H1 (cell line): ENCODE measurements around the gene PDX1. TPM values are rescaled to one million over a fixed set of nuclear protein-coding genes. Genes with fewer than 3 reads are reported as not detected.
A peak's percentile ranks its signal among the peaks of the same experiment; 100 is the strongest.

Experiments
- CTCF ChIA-PET: fragments of 300-600 bp; sonication (Branson Sonifier 250); formaldehyde crosslinking; loops from one replicate; lab custom pipeline; 2021; ENCODE audit not compliant: partially characterized antibody; lab: Charles Lee
- POLR2A ChIA-PET: fragments of 300-600 bp; sonication (Branson Sonifier 250); formaldehyde crosslinking; loops from one replicate; lab custom pipeline; 2021; ENCODE audit warnings: inconsistent platforms; ENCODE audit not compliant: partially characterized antibody; lab: Charles Lee
- DNase-seq, 2 experiments: peaks; one replicate each; pipeline versions ENCODE4 v3.0.0 to v3.0.0-alpha.2; 2010 to 2022; ENCODE audit warnings: low spot score in 2 of 2, low read depth in 1 of 2, mixed read lengths in 1 of 2
- FAIRE-seq: peaks from 2 replicates; lab custom pipeline; 2011; peaks lifted over from hg19 to GRCh38; lab: Jason Lieb, UNC
- H2AFZ ChIP-seq: 2 replicates; pipeline ENCODE4 v1.8.1; 2012; ENCODE audit warnings: low read length, inconsistent platforms
- H2AK5ac ChIP-seq: 2 replicates; pipeline ENCODE4 v1.6.1; 2013; ENCODE audit warnings: low read depth, low read length
- H2BK120ac ChIP-seq: replicated peaks from 2 replicates; pipeline ENCODE3; 2013; ENCODE audit warnings: low read depth, low read length, inconsistent platforms
- H2BK12ac ChIP-seq: 2 replicates; pipeline ENCODE4 v1.6.1; 2013; ENCODE audit warnings: low read depth, low read length
- H2BK15ac ChIP-seq: 2 replicates; pipeline ENCODE4 v1.6.1; 2013; ENCODE audit warnings: low read length
- H2BK20ac ChIP-seq: 2 replicates; pipeline ENCODE4 v1.6.1; 2013; ENCODE audit warnings: low read length
- H2BK5ac ChIP-seq: 2 replicates; pipeline ENCODE4 v1.6.1; 2013; ENCODE audit warnings: low read depth, low read length
- H3K14ac ChIP-seq: 2 replicates; pipeline ENCODE4 v1.6.1; 2013; ENCODE audit warnings: inconsistent platforms; ENCODE audit not compliant: insufficient read length
- H3K18ac ChIP-seq: 2 replicates; pipeline ENCODE4 v1.6.1; 2013; ENCODE audit warnings: low read length; ENCODE audit errors: extremely low read depth
- H3K23ac ChIP-seq: 2 replicates; pipeline ENCODE4 v1.6.1; 2013; ENCODE audit warnings: inconsistent platforms; ENCODE audit not compliant: insufficient read length
- H3K23me2 ChIP-seq: 2 replicates; pipeline ENCODE4 v1.6.1; 2013; ENCODE audit warnings: low read depth, low read length
- H3K27ac ChIP-seq: 2 replicates; pipeline ENCODE4 v1.6.1; 2011; ENCODE audit warnings: low read depth, low read length, inconsistent platforms
- H3K27me3 ChIP-seq, 4 experiments: replicated peaks in 1 of 4; 1 replicate in 1 of 4; 2 replicates in 3 of 4; pipeline versions ENCODE4 v1.6.1 to v1.8.1; 2011 to 2013; ENCODE audit warnings: low read length in 3 of 4, mild to moderate bottlenecking in 3 of 4, inconsistent platforms in 2 of 4, mixed read lengths in 2 of 4, moderate library complexity in 1 of 4; ENCODE audit not compliant: control insufficient read depth in 3 of 4, insufficient read depth in 3 of 4; ENCODE audit errors: extremely low read depth in 1 of 4
- H3K36me3 ChIP-seq, 4 experiments: 2 replicates each; pipeline versions ENCODE4 v1.6.1 to v1.8.1; 2011 to 2013; ENCODE audit warnings: mild to moderate bottlenecking in 4 of 4, low read length in 3 of 4, moderate library complexity in 2 of 4, control low read depth in 1 of 4, inconsistent platforms in 1 of 4; ENCODE audit not compliant: insufficient read depth in 4 of 4, control insufficient read depth in 2 of 4
- H3K4ac ChIP-seq: replicated peaks from 2 replicates; pipeline ENCODE3; 2013; ENCODE audit warnings: low read length, low read depth, mixed read lengths, inconsistent platforms; ENCODE audit not compliant: insufficient read length
- H3K4me1 ChIP-seq, 4 experiments: replicated peaks in 1 of 4; 1 replicate in 1 of 4; 2 replicates in 3 of 4; pipeline versions ENCODE4 v1.6.1 to v1.8.1; 2011 to 2013; ENCODE audit warnings: low read length in 3 of 4, inconsistent platforms in 2 of 4, mixed read lengths in 1 of 4; ENCODE audit not compliant: insufficient read depth in 4 of 4, control insufficient read depth in 3 of 4
- H3K4me2 ChIP-seq, 2 experiments: 2 replicates each; pipeline versions ENCODE4 v1.6.1 to v1.8.1; 2011 to 2013; ENCODE audit warnings: low read depth in 2 of 2, low read length in 2 of 2, control low read depth in 1 of 2, inconsistent platforms in 1 of 2, mild to moderate bottlenecking in 1 of 2; ENCODE audit not compliant: insufficient read depth in 1 of 2
- H3K4me3 ChIP-seq, 4 experiments: fragments of 200-600, 300-600 bp in 1 of 4; sonication (generic), shearing (Covaris generic), sonication (Bioruptor Twin) in 1 of 4; 2 replicates each; pipeline versions ENCODE4 v1.5.1 to v1.8.1; 2011 to 2016; ENCODE audit warnings: low read length in 4 of 4, low read depth in 3 of 4, control low read depth in 2 of 4, inconsistent platforms in 2 of 4, mild to moderate bottlenecking in 2 of 4, mixed read lengths in 1 of 4, moderate library complexity in 1 of 4; ENCODE audit not compliant: insufficient read depth in 2 of 4; ENCODE audit errors: extremely low read depth in 1 of 4
- H3K56ac ChIP-seq: replicated peaks from 2 replicates; pipeline ENCODE3; 2013; ENCODE audit warnings: low read depth, mild to moderate bottlenecking, mixed read lengths, low read length, inconsistent platforms; ENCODE audit not compliant: insufficient read length
- H3K79me1 ChIP-seq: 2 replicates; pipeline ENCODE4 v1.6.1; 2013; ENCODE audit warnings: low read depth, low read length, control low read depth
- H3K79me2 ChIP-seq, 2 experiments: 2 replicates each; pipeline versions ENCODE4 v1.6.1 to v1.8.1; 2012 to 2013; ENCODE audit warnings: low read length in 2 of 2, mild to moderate bottlenecking in 2 of 2, inconsistent platforms in 1 of 2; ENCODE audit not compliant: insufficient read depth in 2 of 2, control insufficient read depth in 1 of 2
- H3K9ac ChIP-seq, 4 experiments: replicated peaks in 1 of 4; 1 replicate in 1 of 4; 2 replicates in 3 of 4; pipeline versions ENCODE4 v1.6.1 to v1.8.1; 2011 to 2013; ENCODE audit warnings: low read depth in 3 of 4, low read length in 3 of 4, control low read depth in 2 of 4, mild to moderate bottlenecking in 2 of 4, moderate library complexity in 2 of 4, inconsistent platforms in 1 of 4; ENCODE audit errors: extremely low read depth in 1 of 4
- H3K9me3 ChIP-seq, 2 experiments: 2 replicates each; pipeline versions ENCODE4 v1.6.1 to v1.8.1; 2012 to 2013; ENCODE audit warnings: mild to moderate bottlenecking in 2 of 2, moderate library complexity in 2 of 2, control low read depth in 1 of 2, inconsistent platforms in 1 of 2, low read depth in 1 of 2, low read length in 1 of 2, mixed read lengths in 1 of 2; ENCODE audit not compliant: insufficient read depth in 2 of 2
- H4K20me1 ChIP-seq, 2 experiments: replicated peaks in 1 of 2; 2 replicates each; pipeline versions ENCODE3 to v1.8.1; 2011 to 2013; ENCODE audit warnings: inconsistent platforms in 2 of 2, low read length in 2 of 2, mild to moderate bottlenecking in 1 of 2; ENCODE audit not compliant: insufficient read depth in 2 of 2, control insufficient read depth in 1 of 2
- H4K5ac ChIP-seq: 2 replicates; pipeline ENCODE4 v1.6.1; 2013; ENCODE audit warnings: low read length, low read depth, mixed read lengths, inconsistent platforms; ENCODE audit not compliant: insufficient read length
- H4K8ac ChIP-seq: 2 replicates; pipeline ENCODE4 v1.8.0; 2013; ENCODE audit warnings: mild to moderate bottlenecking, moderate library complexity, low read length, inconsistent platforms; ENCODE audit not compliant: insufficient read depth; ENCODE audit errors: extremely low read depth
- H4K91ac ChIP-seq: replicated peaks from 2 replicates; pipeline ENCODE3; 2013; ENCODE audit warnings: low read length, mixed read lengths, inconsistent platforms; ENCODE audit not compliant: insufficient read length
- CBX8 ChIP-seq: fragments of 300-800, 300-1000 bp; sonication (generic); IDR thresholded peaks from 2 replicates; pipeline ENCODE4 v1.7.1; 2016; ENCODE audit warnings: low read depth, low read length, borderline replicate concordance
- CHD2 ChIP-seq: IDR thresholded peaks from 2 replicates; pipeline ENCODE4 v1.6.1; 2012; ENCODE audit warnings: low read length, improper control_type of control experiment
- EZH2 ChIP-seq: fragments of 200-600 bp; sonication (generic); IDR thresholded peaks from 2 replicates; pipeline ENCODE4 v1.7.1; 2012; ENCODE audit warnings: low read depth, mild to moderate bottlenecking, moderate library complexity, low read length, inconsistent platforms; ENCODE audit not compliant: severe bottlenecking
- PHF8 ChIP-seq: fragments of 200-600 bp; sonication (generic); conservative IDR thresholded peaks from 2 replicates; pipeline ENCODE4 v1.7.1; 2012; ENCODE audit warnings: low read depth, mild to moderate bottlenecking, inconsistent platforms, low read length, moderate library complexity
- POLR2A ChIP-seq, 2 experiments: IDR thresholded peaks; 1 replicate in 1 of 2; 2 replicates in 1 of 2; pipeline ENCODE4 v1.6.1; 2011; ENCODE audit warnings: low read depth in 2 of 2, low read length in 2 of 2, mild to moderate bottlenecking in 2 of 2; ENCODE audit errors: control extremely low read depth in 1 of 2
- SUZ12 ChIP-seq: fragments of 200-600 bp; sonication (generic); IDR thresholded peaks from 2 replicates; pipeline ENCODE4 v1.6.1; 2012; ENCODE audit warnings: mild to moderate bottlenecking, inconsistent platforms, low read length, moderate library complexity, mixed read lengths
- WGBS, 2 experiments: shearing (Covaris generic) in 1 of 2; methylation state at CpG; one replicate each; pipeline versions ENCODE4 v1.1.6 to v1.1.7; 2013 to 2015; ENCODE audit warnings: low lambda C conversion rate in 2 of 2, mixed read lengths in 2 of 2, inconsistent platforms in 1 of 2, low coverage in 1 of 2, missing lambda C conversion rate in 1 of 2; ENCODE audit not compliant: insufficient replicate concordance in 2 of 2, insufficient coverage in 1 of 2, insufficient read length in 1 of 2; ENCODE audit errors: extremely low coverage in 1 of 2, missing lambda C conversion rate in 1 of 2; 5-methylcytosine and 5-hydroxymethylcytosine counted together
- polyA plus RNA-seq, 7 experiments: library from polyadenylated mRNA; depleted of rRNA in 3 of 7; stranded (reverse) in 5 of 7; unstranded in 2 of 7; fragments of >200 nt in 5 of 7; fragments of 200-250 nt in 2 of 7; gene quantifications; 1 replicate in 5 of 7; 2 replicates in 1 of 7; 4 replicates in 1 of 7; pipeline versions ENCODE4 v1.2.1 to v1.2.3, GENCODE V29; 2011 to 2013; ENCODE audit warnings: missing spikeins in 2 of 7, mixed read lengths in 2 of 7
- total RNA-seq: library from RNA; stranded (reverse); fragmentation: NEBNext Ultra II Directional; extraction: Animal tissue kit (Norgen Biotek cat#: 25700); gene quantifications from 2 replicates; pipeline ENCODE4 v1.2.1, GENCODE V29; 2021

The PDX1 gene
- total and polyA plus RNA-seq, 2 of the 8 experiments (the other 6 are each of a cell fraction or from before 2014, with no cell fraction given), result not detected

- Histone ChIP-seq H2BK5ac (no peak overlapping the region), H3K23me2 (peaks cover 5% of the 10 kb centered on the region; the same call in 1 of the 2 replicates), H3K9me3 (no peaks in the 10 kb centered on the region), H3K4ac (no peak overlapping the region), H3K27me3 (peaks cover 93 to 100% (median 98%) of the 10 kb centered on the region in 4 experiments), H3K79me2 (no peaks in the 10 kb centered on the region), H3K14ac (no peak overlapping the region), H3K23ac (no peak overlapping the region), H2AK5ac (no peak overlapping the region), H3K36me3 (peaks cover 0 to 12% (median 0%) of the 10 kb centered on the region in 4 experiments; a peak in 1 of 8 replicates), H3K18ac (no peak overlapping the region), H3K79me1 (no peaks in the 10 kb centered on the region), H3K4me3 (no peak overlapping the region; a peak in 1 of 8 replicates), H3K56ac (no peak overlapping the region), H2BK15ac (no peak overlapping the region), H3K4me2 (peak overlapping the region in 1 of 2 experiments; percentile 83; a peak in 1 of 4 replicates), H2BK20ac (no peak overlapping the region), H2BK120ac (no peak overlapping the region), H4K20me1 (peaks cover 15 to 40% of the 10 kb centered on the region in 2 experiments), H3K9ac (no peak overlapping the region), H4K8ac (no peak overlapping the region), H4K91ac (no peak overlapping the region), H3K27ac (no peak overlapping the region), H4K5ac (no peak overlapping the region), H3K4me1 (peaks cover 8 to 58% (median 37%) of the 10 kb centered on the region in 4 experiments), H2AFZ (no peak overlapping the region), H2BK12ac (no peak overlapping the region)
- CTCF ChIA-PET, result interaction anchor here (0.9 to 20.5 kb wide), 6 partner anchors 2 to 176 kb away, joined by 3 to 283 read pairs (median 56); partner anchors contain the start of genes CDX2 and URAD
- FAIRE-seq (no peak), DNase-seq (no peak)
- whole genome bisulfite sequencing, 2 experiments, result 8% methylated on average over 7 of the region's 7 CpGs; no CpG with 5 or more reads in 1 of the 2 experiments
- no peak for TF ChIP-seq SUZ12
- TF ChIP-seq EZH2, result no peak
- TF ChIP-seq POLR2A (IDR thresholded peaks at IDR 0.05; ENCODE audit: control extremely low read depth in 1 of 2, low read depth in 2 of 2, low read length in 2 of 2), result no peak
- peak; percentile 7; the same call in 1 of the 2 replicates for TF ChIP-seq CBX8
- TF ChIP-seq CHD2, result no peak
- no peak for TF ChIP-seq PHF8
- POLR2A ChIA-PET, result interaction anchor here (1.1 to 5.6 kb wide), 6 partner anchors 8 to 174 kb away, joined by 3 to 31 read pairs (median 6); partner anchors contain the start of gene PDX1
These were observed 50.0 kb downstream of the PDX1 start for GRCh38 chr13:27969866-27970229.
